Stimulated activated CD4-positive, alpha-beta T cell treated with anti-CD3 and anti-CD28 coated beads, Interleukin-2, amount 100 ng/mL, for 48 hours (primary cell): Measurements from ENCODE around the gene NR5A2.

Source experiments
- DNase-seq, 2 donors: peaks; one replicate each; pipeline ENCODE4 v3.0.0-alpha.2; 2020

Gene NR5A2

DNA sequence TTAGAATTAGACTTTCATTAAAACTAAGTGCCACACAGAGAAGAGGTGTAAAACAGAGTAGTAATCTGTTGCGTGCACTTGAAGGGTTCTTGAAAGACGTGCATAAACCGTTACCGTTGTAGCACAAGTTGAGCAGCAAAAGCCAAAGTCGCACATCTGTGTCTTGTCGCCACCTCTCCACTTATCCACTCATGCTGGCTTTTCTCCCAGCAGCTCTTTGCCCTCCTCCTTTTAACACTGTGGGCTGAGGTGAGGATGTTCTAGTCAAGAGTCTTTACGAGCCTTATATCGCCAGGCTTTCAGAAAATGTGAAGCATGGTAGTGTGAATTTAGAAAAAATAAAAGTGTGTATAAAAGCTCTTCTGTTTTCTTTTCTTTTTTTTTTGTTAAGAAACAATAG, 48.0 kb downstream of the NR5A2 start:
- no peak for DNase-seq

DNA sequence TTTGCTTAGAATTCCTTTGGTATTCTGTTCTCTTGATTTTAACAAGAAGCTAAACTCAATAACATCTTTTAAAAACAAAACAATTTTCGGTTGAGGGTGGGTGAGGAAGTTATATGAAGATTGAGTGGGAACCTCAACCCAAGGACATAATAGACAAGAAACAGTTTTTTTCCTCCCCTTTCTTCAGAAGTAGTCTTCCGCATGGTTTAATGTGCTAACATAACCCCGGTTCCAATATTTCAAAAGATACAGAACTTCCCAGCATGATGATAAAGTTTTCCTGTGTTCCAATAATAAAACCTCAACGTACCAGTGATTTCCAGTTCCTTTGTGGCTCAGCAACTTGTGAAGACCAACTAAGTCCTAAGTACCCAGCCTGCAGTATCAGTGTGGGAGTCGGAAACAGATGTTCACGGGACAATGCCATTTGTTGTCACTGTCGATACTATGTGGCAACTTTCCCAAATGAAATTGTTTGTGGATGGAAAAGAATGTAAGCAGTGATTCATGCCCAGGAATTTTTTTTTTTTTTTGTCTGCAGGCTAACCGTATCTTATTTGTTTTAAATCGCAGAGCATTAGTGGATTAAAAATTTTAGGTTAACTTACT, 48.5 kb downstream of the NR5A2 start:
- no peak for DNase-seq

DNA sequence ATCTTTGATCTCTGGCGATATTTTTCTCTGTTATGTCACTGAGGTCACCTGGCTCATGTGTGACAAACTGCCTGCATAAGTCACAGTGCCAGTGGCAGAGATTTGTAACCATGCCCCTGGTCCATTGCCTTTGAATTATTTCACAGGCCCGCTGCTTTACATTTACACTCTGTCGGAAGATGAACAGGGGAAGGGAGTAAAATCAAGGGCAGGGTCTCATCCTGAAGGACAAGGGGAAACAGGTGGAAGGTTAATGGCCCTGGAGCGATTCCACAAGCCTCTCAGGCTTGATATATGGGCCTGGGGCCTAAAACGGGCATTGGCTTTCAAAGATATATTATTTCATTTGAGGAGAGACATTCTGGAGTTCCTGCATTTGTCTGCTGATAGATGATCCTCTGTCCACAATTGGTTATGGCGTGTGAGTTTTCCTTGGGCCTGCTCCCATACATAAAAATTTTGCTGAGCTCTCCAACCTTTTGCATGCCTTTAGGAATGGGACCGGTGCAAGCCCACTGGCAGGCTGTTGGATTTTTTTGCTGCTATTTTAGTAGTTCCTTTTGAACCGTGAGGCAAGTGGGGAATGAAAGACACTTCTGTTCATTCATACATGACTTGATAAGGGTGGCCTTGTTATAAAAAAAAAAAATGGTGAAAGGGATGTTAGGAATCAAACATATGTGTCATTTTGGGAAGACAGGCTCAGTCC, 51.9 kb downstream of the NR5A2 start:
- no peak for DNase-seq

DNA sequence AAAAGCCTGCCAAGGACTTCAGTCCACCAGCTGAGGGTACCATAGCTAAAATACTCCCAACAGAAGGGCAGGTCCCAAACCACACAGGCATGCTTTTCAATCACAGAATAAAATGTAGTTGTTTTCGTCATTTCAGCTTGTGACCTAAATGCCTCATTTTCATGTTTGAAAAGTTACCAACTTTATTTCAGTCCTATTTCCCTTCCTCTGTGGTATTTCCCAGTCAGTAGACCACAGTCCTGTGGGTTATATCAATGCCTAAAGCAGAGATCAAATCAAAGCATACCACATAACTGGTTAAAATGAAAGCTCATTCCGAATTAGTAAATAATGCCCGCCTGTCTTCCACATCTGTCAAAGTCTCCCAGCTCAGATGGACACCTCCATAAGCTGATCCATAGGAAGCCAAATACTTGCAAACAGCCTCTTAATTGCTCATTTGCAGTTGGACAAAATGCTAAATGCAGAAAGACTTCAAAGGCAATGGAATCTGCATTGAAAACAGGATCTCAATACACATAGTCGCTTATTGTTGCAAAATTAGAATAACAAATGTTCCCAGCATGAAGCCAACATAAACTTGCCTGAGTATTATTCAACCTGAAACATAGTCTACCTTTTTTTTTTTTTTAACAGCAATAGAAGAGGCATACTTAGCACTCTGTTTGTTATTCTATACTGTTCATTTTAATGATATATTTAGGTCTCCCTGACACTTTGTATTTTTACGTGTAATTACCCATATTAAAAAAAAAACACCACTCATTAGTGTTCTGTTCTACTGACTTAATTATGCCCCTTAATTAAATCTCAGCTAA, 53.9 kb downstream of the NR5A2 start:
- no peak for DNase-seq

DNA sequence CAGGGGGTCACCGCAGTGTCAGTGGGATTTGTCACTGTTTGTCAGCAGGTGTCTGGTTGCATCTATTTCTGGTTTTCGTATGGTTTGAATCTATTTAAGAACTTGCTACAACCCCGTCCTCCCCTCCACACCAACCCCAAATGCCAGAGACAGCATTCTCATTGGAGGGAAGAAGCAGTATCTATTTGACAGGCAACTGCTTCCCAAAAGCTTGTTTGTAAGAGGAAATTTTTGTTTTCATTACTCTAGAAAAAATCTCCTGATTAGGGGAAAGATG, 54.4 kb downstream of the NR5A2 start:
- DNase-seq: no peak

DNA sequence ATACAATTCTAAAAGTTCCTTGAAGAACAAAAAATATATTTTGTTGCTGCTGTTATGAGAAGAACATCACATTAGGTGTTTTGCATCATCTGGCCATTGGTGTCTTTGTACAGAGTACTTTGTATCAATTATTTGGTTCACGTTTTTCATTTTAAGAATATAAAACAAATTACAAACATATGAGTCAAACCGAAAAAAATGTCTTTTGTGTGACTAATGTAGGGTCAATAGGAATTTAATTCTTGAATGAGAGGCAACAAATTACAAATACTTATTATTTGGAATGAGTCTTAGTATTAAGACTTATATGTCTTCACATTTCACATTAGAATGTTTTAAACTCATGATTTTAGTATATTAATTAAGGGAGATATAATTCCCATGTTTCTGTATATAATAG, 54.8 kb downstream of the NR5A2 start:
- no peak for DNase-seq

DNA sequence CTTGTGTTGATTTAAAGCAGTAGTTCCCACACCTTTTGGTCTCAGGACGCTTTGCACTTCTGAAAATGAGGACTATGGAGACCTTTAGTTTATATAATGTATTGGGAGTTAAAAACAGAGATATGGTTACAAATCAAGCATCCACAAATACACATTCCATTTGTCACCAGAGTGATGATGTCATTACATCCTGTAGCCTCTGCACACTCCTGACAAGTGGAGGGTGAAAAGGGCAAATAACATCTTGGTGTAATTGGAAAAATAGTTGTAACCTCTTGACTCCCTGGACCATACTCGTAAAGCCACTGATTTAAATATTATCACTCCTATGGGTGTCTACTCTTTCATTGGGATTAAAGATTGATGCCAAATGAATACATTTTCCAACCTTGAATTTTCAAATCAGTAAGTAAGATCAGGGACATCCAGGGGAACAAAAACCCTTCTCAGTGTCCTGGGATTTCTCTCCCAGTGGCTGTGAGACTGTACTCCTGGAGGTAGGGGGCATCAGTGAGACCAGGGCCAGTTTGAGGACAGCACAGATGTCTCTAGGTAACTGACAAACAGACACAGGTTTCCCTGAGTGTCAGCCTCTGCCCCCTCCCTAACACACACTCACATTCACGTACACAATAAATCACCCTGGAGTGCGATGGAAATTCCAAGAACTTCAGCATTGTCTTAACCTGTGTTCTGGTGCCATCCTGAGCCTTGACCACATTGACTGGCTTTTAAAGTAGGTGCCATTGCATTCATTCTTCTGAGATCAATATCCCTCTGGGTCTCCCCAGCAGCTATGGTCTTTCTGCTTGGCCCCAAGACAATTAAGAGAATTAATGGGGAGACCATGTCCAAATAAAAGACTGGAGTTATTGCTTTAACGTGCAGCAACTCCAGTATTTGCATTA, 63.0 kb downstream of the NR5A2 start:
- no peak for DNase-seq

DNA sequence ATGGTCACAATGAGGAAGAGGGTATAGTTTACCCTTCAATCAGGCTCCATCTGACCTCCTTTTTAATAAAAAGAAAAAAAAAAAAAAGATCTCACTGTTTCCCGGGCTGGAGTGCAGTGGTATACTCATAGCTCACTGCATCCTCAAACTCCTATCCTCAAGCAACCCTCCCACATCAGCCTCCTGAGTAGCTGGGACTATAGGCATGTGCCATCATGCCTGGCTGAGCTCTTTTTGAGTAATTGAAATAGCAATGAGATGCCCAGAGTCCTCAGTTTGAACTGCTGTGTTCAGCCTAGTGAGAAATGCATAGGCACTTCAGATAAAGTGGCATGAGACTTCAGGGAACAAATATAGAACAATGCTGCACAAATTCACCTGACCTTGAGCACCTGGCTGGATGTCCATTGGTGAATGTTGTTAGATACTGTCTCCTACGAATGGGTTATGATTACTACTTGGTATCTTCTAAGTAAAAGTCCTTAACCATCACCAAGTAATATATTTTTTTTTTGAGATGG, 67.6 kb downstream of the NR5A2 start:
- DNase-seq: no peak

DNA sequence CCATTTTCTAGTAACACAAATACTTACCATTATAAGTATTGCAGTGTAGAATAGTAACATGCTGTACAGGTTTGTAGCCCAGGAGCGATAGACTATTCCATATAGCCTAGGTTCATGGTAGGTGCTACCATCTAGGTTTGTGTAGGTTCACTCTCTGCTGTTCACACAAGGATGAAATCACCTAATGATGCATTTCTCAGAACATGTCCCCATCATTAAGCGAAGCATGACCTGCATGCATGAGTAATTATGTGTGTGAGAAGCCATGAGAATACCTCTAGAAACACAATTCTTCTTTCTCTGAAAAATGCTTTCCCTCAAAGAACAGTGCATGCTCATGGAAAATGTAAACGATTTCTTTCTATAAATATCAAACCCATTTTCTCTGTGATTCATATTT, 69.3 kb downstream of the NR5A2 start:
- no peak for DNase-seq

DNA sequence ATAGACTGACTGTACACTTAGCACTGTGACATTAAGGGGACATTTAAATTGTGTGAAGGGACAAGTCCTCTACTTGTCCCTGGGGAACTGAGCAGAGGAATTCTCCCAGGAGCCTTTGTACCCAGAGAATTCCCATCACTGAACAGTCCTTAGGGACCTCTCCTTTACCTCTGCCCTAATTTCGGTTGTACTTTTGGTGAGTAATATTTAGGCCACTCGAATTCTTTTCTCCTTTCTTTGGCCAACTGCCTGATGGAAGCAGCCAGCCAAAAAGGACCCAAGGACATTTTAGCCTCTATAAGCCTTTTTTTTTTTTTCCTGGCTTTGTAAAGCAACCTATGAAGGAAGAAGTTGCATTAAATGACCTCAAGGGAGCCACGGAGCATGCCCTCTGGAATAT, 71.5 kb downstream of the NR5A2 start:
- no peak for DNase-seq

DNA sequence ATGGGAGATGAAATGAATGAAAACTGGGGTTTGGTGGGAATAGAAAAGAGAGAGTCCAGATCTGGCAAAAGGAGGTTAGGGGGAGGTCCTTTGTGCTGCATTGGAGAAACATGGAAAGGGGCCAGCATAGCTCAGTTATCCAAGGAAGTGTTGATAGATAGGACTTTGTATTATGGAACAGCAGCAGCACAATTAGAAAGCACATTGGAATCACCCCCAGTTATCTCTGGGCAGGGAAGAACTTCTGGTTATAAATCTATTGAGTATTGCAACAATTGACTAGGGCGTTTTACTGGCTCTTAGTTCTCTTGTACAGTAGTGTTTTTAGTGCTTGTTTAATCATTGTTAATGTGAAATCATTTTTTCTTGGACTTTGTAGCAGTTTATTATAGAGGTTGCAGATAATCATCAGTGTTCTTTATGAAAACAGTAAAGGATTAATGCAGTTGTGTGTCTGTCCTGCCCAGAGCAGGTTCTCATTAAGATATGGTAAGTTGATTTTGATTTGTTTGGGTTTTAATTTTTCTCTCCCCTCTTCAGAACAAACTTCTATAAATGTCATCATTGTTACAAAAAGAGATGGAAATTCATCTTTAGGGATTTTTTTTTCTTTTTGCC, 76.6 kb downstream of the NR5A2 start:
- no peak for DNase-seq

DNA sequence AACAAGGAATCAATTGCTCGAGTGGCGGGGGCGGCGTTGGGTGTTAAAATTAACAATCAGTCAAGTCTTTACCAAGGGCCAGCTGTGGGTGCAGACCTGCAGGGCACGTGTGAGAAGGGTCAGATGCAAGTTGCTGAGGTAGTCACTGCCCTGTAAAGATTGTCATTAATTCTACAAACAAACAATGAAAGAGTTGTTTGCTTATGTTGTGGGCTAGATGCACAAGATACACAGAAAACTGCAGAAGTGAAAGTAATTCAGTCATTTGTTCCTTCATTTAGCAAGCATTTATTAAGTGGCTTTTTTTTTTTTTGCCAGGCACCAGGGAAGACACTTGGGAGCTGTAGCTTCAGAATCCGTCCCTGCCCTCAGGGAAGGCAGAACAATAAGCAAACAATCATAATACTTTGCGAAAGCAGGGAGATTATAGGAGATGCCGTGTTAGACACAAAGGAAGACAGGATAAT, 79.5 kb downstream of the NR5A2 start:
- DNase-seq: no peak

DNA sequence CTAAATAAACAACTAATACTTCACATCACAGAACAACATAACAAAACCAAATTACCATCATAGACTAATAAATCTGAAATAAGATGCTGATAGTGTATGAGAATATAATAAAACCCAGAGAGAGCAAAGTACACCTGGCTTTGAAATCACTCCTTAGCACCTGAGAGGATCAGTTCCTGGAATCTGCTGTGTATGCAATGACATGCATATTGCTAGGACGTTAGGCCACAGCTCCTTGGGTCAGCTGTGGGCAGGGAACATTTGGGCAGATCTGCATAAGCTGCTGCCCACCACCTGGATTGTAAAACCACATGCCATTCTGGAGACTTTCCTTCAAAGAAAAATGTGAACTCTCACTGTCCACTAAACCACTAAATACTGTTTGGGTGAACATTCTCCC, 81.1 kb downstream of the NR5A2 start:
- DNase-seq: no peak

DNA sequence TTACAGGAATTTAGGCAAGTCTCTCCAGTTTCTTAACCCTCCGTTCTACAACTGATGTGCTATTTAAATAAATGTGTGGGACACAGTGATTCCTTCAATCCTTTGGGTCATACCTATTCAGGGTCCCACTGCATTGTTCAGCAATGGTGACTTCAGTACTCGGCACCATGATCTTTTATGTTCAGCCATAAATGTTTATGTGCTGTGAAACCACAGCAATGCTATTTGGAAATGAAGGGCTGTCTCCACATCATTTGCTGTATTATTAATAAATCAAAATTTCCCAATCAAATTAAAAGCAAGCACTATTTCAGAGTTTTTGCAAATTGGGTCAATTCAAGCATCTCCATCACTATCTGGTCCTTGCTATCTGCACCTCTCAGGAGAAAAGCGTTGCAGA, 84.8 kb downstream of the NR5A2 start:
- DNase-seq: no peak

DNA sequence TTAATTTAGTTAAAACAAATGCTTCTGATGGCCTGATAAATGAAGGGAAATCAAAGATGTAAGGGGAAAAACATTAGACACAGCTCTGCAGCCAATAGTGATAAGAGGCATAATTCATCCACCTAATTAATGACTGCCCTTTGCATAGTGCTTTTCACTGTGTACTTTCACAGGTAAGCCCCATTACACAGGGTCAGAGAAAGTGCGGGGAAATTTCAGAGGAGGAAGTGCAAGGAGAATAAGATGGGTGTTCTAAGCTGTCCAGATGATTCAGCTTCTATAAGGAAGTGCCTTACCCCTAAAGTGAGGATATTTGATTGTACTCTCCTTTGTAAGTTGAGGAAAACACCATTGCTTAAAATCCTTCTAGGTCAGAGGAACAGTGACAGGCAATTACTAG, 88.0 kb downstream of the NR5A2 start:
- no peak for DNase-seq

DNA sequence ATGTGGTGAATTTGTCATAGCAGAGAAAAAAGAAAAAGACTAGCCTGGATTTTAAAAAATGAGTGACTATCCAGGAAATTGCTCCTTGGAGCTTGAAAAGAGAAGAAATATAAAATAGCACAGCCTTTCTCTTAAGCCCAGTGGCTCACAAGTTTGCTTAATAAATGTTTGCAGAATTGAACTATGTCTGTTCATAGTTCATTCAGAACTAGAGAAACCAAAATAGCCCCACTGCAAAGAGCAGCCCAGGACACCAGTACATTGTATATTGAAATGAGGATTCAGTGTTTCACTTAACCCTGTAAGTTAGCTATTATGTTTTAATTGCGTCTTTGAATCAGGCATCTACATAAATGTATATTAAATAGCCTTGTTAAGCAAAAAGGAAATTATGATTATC, 88.8 kb downstream of the NR5A2 start:
- DNase-seq: no peak

DNA sequence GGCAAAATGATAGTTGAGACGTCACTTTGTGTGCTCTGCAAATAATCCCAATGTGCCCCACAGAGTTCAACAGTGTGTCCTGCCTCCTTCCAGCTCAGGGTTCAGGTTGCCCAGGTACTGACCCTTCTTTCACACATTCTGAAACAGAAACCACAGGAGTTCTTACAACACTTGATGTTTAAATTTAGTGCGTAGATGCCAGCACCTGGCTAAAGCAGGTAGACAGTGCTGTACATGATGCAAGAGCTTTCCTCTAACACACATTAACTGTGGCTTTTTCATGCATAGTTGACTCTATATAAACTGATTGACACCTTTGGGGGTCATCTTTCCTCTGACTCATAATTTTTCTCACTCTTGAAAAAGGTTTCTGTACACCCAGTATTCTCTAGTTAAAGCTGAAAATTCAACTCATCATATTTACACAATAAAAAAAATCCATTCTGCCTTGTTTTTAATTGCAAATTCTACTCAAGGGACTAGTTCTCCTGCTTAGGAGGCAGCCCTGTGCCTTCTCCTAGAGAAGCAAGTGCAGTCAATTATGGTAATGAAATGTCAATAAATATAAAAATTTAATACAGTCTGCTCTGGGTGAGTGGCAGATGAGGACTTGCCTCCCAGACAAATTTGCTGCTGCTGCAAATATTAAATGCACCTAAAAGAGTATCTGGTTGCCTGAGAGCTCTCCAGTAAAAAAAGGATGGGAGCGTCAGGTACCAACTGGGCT, 91.4 kb downstream of the NR5A2 start:
- no peak for DNase-seq

DNA sequence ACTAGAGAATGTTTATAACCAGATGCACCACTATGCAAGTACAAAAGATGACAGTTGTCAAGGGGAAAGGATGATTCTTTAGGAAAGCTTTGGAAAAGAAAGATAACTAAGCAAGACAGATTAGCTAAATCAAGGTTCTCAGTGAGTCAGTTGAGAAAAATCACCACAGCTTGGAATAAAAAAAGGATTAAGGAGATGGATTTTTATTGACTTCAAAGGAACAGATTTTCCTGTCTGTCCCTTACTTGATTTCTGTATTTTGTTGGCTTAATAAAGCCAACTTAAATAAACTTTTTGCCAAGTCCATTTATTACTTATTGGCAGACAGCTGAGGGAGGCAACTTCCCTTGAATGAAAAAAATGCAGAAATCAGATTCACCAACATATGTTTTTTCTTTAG, 93.9 kb downstream of the NR5A2 start:
- no peak for DNase-seq

DNA sequence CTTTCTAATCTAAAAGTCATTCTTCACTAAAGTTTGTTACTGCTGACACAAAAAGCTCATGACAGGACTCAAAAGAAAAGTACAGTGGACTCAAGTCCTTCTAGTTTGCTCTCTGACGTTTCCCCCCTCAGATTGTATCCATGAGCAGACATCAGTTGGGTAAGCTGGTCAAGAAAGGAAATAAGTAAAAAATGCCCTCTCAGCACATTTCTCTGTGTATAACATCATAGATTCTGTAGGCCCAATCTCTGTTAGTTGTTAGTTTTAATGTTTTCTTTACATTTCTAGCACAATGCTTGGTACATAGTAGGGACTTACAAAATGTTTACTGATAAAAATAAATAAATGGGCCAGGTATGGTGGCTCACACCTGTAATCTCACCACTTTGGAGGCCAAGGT, 96.8 kb downstream of the NR5A2 start:
- no peak for DNase-seq

DNA sequence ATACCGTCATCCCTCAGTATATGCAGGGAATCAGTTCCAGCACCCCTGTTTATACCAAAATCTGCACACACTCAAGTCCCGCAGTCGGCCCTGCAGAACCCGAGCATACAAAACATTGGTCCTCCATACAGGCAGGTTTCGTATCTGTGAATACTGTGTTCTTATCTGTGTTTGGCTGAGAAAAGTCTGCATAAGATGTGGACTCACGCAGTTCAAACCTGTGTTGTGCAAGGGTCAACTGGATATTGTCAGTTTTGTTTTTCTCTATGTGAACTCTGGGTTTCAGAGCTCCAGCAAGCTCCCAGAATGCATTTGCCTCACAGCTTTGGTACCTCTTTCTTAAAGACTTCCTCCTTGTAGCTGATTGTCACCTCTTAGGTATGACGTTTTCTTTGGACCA, 100.6 kb downstream of the NR5A2 start:
- DNase-seq: no peak

DNA sequence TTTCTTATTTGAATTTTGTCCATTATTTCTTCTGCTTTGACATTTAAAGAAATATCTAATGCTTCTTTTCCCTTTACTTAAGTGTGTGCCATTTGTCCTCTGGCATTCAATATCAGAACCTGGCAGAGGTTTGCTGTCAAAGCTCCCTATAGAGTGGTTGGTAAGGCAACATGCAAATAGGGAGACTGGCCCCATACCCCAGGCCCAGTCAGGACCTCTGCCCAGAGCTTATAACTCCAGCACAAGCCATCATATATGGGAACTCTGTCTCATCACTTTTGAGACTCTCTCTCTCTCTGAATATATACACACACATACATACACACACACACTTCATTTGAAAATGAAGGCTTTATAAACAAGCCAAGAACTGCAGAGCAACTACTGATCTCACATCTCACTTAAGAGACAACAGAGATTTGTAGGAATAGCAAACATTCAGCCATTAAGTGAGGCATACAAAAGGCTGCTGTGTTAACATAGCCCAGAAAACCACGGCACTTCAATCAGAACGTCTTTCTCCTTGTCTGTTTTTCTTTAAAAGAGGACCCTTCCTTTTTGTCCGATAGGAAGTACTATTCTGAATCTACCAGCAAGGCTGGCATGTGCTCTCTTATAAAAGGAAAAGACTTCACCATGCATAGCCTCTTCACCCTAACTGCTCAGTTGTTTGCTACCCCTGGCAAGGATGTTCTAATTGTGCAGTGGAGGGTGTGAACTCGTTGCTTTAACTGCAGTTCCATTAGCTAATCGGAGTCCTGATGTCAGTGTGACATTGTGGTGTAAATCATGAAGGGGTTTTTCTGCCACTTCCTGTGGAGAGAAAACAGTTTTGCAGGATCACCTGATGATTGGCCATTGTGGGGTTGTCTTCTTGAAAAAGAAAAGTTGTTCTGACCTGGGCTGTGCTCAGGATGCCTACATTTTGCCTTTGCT, 101.7 kb downstream of the NR5A2 start:
- no peak for DNase-seq
